OCI-LY7 (cell line): ENCODE data around the gene ADSS2.

Experiments used
- CTCF ChIP-seq: fragments of 200-600 bp; sonication (generic); conservative IDR thresholded peaks from 2 replicates; pipeline ENCODE4 v1.5.1; 2014; ENCODE audit warnings: mild to moderate bottlenecking, antibody characterized with exemption, low read length, moderate library complexity, mixed read lengths
- EZH2phosphoT487 ChIP-seq: fragments of 200-600 bp; sonication (generic); IDR thresholded peaks from 2 replicates; pipeline ENCODE4 v1.6.1; 2018; ENCODE audit warnings: low read depth, borderline replicate concordance, mild to moderate bottlenecking, mixed run types, antibody characterized with exemption, low read length, moderate library complexity, mixed read lengths

DNA sequence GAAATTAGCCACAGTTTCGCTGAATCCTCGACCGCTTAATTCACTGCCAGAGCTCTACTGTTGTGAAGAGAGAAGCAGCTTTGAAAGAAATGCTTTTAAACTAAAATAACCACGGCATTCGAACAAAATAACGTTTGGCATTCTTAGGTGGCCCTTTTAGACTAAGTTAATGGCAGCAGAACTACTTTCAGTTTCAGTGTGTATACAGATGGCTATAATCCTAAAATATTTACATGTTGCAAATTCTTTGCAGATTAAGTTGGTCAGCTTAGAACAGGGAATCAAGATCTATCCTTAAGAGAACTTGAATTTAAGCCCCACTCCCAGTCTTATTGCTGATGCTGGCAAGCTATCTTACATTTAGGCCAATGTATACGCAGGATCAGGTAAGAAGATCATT, 62.7 kb downstream of the ADSS2 start:
- TF ChIP-seq CTCF, result no peak
- no peak for TF ChIP-seq EZH2phosphoT487
